ENCODE data around the gene KNSTRN.

GRCh38 chr15:40345867-40346578, 36.5 kb upstream of the KNSTRN start:
- no peak for TF ChIP-seq POLR2A (IDR thresholded peaks at IDR 0.05; ENCODE audit: low read depth, low read length)
- no peak for TF ChIP-seq TAF1 (IDR thresholded peaks at IDR 0.05; ENCODE audit: borderline replicate concordance, low read depth, low read length)
- TF ChIP-seq POLR2AphosphoS5 (IDR thresholded peaks at IDR 0.05; ENCODE audit: low read depth, low read length): no peak

Data from GM12892 (cell line).